Fibroblast of peridontal ligament (primary cell): ENCODE data around the gene VAMP5.
"Not testable (repeated sequence)": the region's sequence is repeated elsewhere in the genome, so short reads cannot be mapped to it uniquely, and the experiment has no call there.

Experiments used
- DNase-seq: peaks from one replicate; pipeline ENCODE4 v3.0.0-alpha.2; 2010; ENCODE audit errors: extremely low read depth

The VAMP5 gene

DNA sequence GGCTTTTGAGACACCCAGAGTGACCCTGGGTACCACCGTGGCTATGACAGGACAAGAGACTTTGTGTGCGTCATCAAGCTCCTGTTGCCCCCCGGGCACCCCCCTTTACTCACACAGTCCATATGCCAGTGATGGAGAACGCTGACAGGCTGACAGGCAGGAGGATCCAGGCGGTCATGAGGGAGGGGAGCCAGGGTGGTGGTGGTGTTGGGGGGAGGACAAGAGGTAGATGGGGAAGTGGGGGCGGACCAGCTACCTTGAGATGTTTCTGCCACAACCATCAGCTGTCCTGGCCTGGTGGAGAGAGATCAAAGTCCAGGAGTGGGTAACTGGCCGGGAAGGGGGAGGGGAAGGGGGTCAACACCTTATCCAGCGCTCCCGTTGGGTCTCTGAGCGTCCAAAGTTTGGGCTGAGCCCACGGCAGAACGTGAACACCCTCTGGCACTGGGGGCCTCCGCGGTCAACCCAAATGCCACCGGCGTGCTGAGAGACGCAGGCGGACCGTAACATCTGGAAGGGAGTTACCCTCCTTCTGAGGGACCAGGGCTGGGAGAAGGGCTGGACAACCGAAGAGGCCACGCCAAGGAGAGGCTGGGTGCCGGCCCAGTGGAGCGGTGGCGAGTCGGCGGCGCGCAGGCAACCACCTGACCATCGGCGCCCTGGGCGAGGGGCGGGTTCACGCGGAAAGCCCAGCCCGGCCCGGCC is 17.7 kb downstream of the VAMP5 start:
- DNase-seq = peak; percentile 51

GRCh38 chr2:85602476-85603234 is 18.4 kb downstream of the VAMP5 start, which contains the start of gene TMEM150A:
TMEM150A (minus strand) TSS chr2:85602698; CDS start chr2:85601948, 750 bp downstream.
- peak; percentile 82 for DNase-seq

DNA sequence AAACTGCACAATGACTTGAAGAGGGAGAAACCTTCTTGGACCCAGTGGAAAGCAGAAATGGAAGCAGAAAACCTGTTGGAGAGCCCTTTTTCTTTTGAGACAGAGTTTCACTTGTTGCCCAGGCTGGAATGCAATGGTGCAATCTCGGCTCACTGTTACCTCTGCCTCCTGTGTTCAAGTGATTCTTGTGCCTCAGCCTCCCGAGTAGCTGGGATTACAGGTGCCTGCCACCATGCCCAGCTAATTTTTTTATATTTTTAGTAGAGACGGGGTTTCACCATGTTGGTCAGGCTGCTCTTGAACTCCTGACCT is 19.9 kb downstream of the VAMP5 start:
- DNase-seq = not testable (repeated sequence)

DNA sequence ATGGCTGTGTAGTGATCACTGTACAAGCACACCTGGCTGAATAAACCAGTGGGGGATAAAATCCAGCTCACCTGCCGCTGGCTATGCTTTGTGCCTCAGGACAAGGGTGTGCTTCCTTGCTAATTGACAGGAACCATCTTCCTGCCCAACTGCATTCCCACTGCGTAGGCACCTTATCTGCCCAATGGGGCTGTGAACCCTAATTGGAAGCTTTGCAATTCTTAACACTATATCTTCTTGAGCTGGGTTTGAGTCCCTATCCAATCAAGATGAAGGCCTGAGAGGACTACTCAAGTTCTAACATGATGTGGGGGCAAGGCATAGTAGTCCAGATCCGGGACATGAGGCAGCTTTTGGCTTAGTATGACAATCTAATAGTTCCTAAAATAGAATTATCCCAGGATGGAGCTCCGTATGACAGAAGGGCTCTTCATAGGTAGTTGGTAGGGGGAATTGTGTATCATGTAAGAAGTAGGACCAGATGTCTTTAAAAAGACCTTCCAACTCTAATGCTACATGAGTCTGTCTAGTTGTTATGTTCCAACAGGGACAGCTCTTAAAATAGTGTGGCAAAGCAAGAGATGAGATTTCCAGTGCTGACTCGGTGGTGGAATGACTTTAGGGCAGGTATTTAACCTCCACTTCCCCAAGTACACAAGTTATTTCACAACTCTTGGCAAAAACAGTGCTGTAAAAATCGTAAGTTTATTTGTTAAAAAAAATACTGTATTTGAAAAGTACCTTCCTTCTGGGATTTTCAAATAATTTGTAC is 20.5 kb downstream of the VAMP5 start:
- DNase-seq = no peak

DNA sequence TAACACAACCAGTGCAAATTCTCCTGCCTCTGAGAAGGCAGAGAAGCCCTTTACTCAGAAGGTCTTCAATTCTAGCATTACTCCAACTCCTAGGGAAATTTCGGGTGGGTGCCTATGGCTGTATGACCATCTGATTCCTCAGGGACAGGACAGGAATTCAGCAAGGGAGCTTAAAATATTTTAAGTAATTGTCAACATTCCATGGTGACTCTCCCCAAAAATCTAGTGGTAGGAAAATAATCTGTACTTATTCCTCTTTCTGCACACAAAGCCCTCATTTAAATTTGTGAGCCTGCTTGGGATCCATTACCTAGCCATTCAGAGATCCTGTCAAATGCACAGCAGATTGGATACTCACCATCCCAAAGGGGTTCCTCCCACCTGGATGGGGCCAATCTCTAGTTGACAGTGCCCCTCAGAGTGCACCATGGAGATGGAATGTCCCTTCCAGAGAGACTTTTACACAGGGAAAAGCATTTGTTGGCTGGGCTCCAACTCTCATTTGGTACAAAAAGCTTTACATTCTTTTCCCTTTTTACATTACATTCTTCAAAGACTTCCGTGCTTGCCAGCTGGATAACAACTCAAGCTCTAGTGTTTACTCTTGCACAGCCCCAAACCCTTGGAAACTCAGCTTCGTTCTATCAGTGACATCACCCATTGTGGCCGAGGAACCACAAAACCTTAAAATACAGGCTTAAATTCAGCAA is 21.3 kb downstream of the VAMP5 start:
- peak; percentile 97 for DNase-seq

DNA sequence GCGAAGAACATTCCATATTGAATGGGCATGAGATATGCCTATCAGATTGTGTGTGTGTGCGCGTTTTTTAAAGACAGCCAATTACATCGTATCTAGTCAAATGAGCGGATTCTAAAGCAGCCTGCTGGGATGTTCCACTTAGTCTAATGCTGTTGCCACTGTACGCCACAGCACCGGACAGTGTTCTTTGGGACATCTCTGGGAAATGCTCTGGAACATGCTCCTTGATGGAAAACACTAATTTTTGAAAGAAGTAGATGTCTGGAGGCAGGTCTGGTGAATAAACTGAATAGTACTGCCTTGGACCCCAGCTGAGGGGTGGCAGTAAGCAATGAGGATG is 21.9 kb downstream of the VAMP5 start:
- DNase-seq = no peak

DNA sequence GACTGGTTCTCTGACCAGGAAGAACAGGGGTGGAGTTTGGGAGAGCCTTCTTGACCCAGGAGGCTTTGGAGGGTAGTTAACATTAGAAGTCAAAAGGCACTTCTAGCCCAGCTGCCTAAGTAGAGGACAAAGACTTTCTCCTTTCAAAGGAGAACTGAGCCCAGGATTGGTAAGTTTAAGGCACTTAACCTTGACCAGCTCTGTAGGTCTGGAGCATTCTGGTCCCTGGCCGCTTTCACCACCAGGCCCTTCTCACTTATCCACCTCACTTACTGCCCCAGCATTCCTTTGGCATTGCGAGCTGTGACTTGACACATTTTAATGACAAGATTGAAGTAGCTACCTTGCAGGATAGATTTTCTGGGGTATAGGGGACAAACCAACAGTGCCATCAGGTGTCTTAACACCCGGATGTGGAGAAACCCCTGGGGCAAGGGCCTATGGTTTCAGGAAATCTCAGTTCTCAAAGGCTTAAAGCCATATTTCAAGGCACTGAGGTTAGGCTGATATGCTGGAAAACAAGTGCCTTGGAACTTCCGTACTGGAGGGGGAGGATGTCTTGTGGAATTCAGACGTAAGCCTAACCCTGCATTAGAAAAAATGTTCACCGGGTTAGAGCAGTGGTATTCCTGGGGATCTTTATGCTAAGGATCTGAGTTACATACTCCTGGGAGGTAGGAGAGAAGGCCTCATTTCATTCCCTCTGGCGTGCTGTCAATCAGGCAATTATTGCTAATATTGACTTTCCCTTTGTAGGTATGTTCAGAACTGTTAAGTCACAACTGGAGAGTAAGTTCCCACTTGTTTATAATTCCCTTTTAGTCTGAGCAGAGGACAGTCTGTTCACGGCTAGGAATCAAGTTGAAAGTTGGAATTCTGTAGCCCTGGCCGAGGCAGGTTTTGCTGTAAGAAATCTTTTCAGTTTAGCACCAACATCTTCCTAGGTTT is 23.3 kb downstream of the VAMP5 start:
- no peak for DNase-seq

DNA sequence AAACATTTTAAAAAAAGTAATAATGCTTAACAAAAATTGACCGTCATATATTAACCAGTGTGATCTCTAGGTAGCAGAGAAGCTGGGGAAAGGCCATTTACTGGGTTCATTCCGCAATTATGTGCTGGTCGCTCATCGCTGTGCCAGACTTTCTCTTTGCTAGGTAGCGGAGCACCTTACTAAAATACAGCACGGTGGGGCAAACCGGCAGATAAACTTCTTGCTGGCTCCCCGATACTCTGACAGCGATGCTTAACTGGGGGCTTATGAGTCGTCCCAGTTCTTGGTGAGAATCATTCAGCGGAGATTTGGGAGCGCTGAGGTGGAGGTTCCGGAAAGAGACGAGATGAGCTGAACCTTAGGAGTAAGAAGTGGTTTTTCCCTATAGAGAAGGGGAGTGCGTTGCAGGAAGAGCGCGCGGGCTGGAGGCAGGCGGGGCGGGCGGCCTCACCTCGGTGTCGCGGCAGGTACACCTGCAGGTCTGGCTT is 27.0 kb downstream of the VAMP5 start:
- no peak for DNase-seq

GRCh38 chr2:85611705-85612587 is 27.7 kb downstream of the VAMP5 start, which contains the start of gene C2orf68:
C2orf68 (minus strand) TSS chr2:85612066; CDS start chr2:85611984, 82 bp downstream.
- peak; percentile 77 for DNase-seq

DNA sequence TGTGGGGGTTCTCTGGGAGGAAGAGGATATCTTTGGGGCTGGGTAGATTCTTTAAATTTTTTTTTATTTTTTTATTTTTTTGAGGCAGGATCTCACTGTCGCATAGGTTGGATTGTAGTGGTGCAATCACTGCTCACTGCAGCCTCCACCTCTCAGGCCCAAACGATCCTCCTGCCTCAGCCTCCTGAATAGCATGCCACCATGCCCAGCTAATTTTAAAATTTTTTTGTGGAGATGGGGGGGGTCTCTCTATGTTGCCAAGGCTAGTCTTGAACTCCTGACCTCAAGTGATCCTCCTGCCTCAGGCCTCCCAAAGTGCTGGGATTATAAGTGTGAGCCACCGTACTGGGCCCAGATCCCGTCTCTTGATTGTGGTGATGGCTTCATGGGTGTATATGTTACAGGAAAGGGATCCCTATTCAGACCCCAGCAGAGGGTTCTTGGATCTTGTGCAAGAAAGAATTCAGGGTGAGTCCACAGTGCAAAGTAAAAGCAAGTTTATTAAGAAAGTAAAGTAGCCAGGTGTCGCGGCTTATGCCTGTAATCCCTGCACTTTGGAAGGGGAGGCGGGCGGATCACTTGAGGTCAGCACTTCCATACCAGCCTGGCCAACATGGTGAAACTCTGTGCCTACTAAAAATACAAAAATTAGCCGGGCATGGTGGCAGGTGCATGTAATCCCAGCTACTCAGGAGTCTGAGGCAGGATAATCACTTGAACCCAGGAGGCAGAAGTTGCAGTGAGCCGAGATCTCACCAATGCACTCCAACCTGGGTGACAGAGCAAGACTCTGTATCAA is 29.7 kb downstream of the VAMP5 start:
- no peak for DNase-seq

DNA sequence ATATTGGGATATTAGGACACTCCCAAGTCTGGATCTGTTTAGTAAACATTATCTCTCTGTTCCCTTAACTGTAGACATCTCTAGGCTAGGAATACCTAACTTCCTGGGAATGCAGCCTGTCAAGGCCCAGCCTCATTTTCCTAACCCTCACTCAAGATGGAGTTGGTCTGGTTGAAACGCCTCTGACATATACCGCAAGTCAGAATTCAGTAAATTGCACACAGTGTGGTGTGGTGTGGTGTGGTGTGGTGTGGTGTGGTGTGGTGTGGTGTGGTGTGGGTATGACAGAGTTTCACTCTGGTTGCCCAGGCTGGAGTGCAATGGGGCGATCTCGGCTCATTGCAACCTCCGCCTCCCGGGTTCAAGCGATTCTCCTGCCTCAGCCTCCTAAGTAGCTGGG is 30.5 kb downstream of the VAMP5 start:
- not testable (repeated sequence) for DNase-seq

DNA sequence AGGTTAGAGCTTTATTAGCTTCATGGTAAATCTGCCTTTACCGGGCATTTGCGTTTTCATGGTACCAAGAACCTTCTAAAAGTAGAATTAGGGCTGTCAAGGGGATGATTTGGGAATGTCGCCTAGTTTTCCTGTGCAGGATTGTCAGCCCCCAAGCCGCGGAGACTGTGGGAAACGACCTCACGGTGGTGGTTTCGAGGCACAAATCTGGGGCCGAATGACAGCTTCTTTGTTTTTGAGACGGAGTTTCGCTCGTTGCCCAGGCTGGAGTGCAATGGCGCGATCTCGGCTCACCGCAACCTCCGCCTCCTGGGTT is 31.1 kb downstream of the VAMP5 start:
- DNase-seq = no peak

DNA sequence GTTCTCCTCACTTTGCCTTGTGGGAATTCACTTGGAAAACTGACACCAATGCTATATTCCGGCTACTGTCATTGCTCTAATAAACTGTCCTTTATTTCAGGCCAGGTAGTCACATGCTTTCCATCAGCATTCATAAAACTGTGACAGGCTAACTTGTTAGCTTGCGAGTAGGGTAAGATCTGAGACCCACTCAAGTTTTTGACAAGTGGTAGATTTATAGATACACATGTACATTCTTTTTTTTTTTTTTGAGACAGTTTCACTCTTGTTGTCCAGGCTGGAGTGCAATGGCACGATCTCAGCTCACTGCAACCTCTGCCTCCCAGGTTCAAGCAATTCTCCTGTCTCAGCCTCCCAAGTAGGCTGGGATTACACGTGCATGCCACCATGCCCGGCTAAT is 33.5 kb downstream of the VAMP5 start:
- DNase-seq = not testable (repeated sequence)

GRCh38 chr2:85619617-85620016 is 35.4 kb downstream of the VAMP5 start:
- DNase-seq = peak; percentile 35

DNA sequence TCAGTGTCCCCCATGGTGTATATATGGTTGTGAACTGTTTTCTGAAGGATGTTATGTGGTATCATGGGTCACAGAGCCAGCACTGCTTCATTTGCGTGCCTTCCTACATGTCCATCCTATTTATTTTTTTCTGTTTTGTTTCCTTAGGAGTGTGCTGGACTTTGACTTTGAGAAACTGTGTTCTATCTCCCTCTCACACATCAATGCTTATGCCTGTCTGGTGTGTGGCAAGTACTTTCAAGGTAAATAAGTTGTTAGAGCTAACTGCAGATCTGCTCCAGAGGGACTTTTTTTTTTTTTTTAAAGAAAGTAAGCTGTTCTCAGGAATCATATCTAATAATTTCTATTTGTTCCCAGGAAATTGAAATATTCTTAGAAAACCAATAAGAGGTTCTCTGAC is 37.1 kb downstream of the VAMP5 start:
- DNase-seq = no peak

DNA sequence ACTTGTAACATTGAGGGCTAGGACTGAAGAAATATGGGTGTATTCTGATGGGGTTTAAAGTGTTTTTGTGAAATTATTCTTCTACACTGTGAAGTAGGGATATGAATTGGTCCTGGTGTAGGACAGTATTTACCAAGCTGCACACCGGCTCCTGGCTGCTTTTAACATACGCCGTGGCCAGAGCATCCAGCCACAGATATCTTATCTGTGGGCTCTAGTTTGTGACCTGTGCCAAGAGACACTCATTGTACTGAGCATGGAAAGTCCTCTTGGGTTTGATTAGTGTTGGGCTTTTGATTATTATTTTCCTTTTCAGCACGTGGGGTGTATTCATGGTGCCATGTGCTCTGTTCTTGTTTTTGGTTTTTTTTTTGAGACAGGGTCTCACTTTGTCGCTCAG is 39.8 kb downstream of the VAMP5 start:
- DNase-seq = no peak

DNA sequence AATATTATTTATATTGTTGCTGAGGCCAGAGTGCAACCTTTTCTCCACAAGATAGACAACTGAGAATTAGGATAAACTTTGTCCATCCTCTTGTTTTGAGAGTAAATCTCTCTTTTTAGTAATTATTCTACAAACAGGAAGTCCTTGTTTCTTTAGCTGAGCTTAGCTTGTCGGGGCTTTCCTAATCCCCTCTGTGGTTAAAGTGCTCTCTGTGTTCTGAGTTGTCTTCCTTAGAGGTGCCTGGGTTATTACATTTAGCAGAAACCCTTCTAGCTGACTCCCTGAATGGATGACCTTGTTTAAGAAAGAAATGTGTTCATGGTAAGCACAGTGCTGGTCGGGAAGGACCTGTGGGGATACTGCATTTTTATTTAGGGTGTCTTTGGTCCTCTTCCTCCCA is 44.4 kb downstream of the VAMP5 start:
- DNase-seq = no peak

DNA sequence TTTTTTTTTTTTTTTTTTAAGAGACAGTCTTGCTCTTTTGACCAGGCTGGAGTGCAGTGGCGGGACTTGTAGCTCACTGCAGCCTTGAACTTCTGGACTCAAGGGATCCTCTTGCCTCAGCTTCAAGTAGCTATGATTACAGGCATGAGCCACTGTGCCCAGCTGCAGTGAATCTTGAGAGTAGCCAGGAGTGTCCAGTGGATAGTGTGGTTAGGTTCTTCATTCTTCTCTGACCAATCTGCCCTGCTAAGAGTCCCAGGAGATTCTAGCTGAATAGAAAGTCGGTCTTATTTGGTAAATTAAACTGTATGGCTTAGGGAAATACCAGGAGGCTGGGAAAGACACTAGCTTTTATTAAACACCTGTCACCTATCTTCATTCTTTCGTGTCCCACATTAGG is 47.1 kb downstream of the VAMP5 start:
- peak; percentile 59 for DNase-seq

DNA sequence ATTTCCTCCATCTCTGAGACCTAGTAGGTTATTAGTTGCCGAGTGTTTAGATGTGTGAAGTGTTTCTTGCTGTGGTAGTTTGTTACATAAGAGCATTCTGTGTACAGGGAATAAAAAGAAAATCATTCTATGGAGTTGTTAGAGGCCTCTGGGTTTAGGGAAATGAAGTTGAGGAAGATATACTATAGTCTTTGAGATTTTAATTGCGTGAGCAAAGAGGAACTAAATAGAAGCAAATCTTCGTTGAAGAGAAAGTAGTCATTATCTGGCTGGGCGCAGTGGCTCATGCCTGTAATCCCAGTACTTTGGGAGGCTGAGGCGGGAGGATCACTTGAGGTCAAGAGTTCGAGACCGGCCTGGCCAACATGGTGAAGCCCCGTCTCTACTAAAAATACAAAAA is 50.8 kb downstream of the VAMP5 start:
- DNase-seq = no peak
